Psoas muscle (tissue), 8 donors: ENCODE measurements around the gene CSTPP1. TPM values are rescaled to one million over a fixed set of nuclear protein-coding genes. Genes with fewer than 3 reads are reported as not detected.
A peak's percentile ranks its signal among the peaks of the same experiment; 100 is the strongest.

Source experiments
- ATAC-seq, 4 donors: fragments of 200-7000 bp; cut with Tn5 transposase; one replicate each; pipeline ENCODE4 v1.9.1; 2020; ENCODE audit warnings: moderate library complexity in 3 of 4, mild to moderate bottlenecking in 2 of 4
- DNase-seq, 2 donors: peaks; one replicate each; pipeline ENCODE4 v3.0.0-alpha.2; 2020
- H3K27ac ChIP-seq: fragments of 200-600 bp; one replicate; pipeline ENCODE4 v1.8.0; 2022
- H3K27me3 ChIP-seq, 3 donors: fragments of 200-600 bp in 1 of 3; one replicate each; pipeline versions ENCODE4 v1.6.1 to v1.8.0; 2013 to 2022; ENCODE audit warnings: low read length in 2 of 3, mild to moderate bottlenecking in 2 of 3, moderate library complexity in 1 of 3; ENCODE audit not compliant: insufficient read depth in 3 of 3
- H3K36me3 ChIP-seq, 2 donors: fragments of 200-600 bp in 1 of 2; one replicate each; pipeline versions ENCODE4 v1.6.1 to v1.8.0; 2013 to 2022; ENCODE audit warnings: low read depth in 1 of 2, mild to moderate bottlenecking in 1 of 2, moderate library complexity in 1 of 2; ENCODE audit not compliant: insufficient read depth in 1 of 2
- H3K4me1 ChIP-seq: fragments of 200-600 bp; one replicate; pipeline ENCODE4 v1.8.0; 2022
- H3K4me3 ChIP-seq: fragments of 200-600 bp; one replicate; pipeline ENCODE4 v1.8.0; 2022; ENCODE audit warnings: mild to moderate bottlenecking
- H3K9me3 ChIP-seq: fragments of 200-600 bp; one replicate; pipeline ENCODE4 v1.8.0; 2022
- CTCF ChIP-seq: fragments of 200-600 bp; IDR thresholded peaks from one replicate; pipeline ENCODE4 v1.8.0; 2022; ENCODE audit warnings: antibody characterized with exemption
- WGBS, 3 donors: extraction: QIAGEN DNeasy Blood & Tissue Kit; methylation state at CpG; one replicate each; pipeline versions ENCODE4 v1.1.6 to v1.1.7; 2013; 5-methylcytosine and 5-hydroxymethylcytosine counted together
- intact Hi-C, 2 donors: fragments of 100-400 bp; cut with DNase I; formaldehyde crosslinking; loops; one replicate each; pipeline versions ENCODE4 v1.11.0 to v1.14.2; 2022
- polyA plus RNA-seq, 3 donors: library from polyadenylated mRNA; stranded (reverse); fragments of 200-250 nt; gene quantifications; one replicate each; pipeline ENCODE4 v1.2.3, GENCODE V29; 2013
- total RNA-seq, 4 donors: library from RNA; stranded (reverse); fragmentation: NEBNext Ultra II Directional in 2 of 4; extraction: Animal tissue kit (Norgen Biotek cat#: 25700) in 2 of 4; gene quantifications; one replicate each; pipeline versions ENCODE4 v1.2.1 to v1.2.4, GENCODE V29; 2021 to 2023
- donor health status: healthy with polysubstance abuse.
- donor health status: DM: no; HTN: no; CAD: no; lungs with moderate emphysema.
- donor health status: Bipolar disorder and iron deficiency.
- donor health status: healthy.
- donor health status: DM: yes; HTN: yes; CAD: no.
- donor health status: DM: no; HTN: no; CAD: no.
- donor health status: DM: no; HTN: no; CAD: no.
- donor health status: DM: yes; HTN: yes; CAD: no.

The CSTPP1 gene
- total and polyA plus RNA-seq, 7 donors, result 5.1 to 10.0 (median 6.9) TPM

DNA sequence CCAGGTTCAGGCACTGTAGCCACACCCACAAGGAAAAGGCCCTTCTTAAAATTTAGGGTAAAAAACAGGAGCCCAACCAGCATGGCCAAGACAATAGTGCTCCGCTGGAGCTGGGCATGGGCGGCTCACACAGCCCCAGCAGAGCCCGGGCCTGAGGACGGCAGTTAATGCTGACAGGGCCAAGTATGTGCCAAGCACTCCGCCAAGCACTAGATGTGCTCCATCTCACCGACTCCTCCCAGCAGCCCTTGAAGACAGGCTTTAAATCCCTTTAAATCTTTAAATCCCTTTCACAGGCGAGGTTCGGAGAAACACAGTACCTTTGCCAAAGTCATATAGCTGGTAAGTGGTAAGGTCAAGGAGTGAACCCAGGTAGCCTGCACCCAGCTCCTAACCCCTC, 235.3 kb downstream of the CSTPP1 start:
- Histone ChIP-seq H3K27me3 (no peaks in the 10 kb centered on the region), H3K27ac (no peak overlapping the region), H3K4me3 (no peak overlapping the region), H3K9me3 (no peaks in the 10 kb centered on the region), H3K4me1 (peaks cover 35% of the 10 kb centered on the region), H3K36me3 (peaks cover 3 to 94% of the 10 kb centered on the region in 2 donors)
- DNase-seq (no peak), ATAC-seq (no peak)
- WGBS, 3 donors, result 31 to 62% (median 34%) methylated on average over 8 of the region's 8 CpGs
- intact Hi-C loops, result no loop called here
- no peak for TF ChIP-seq CTCF

- Histone ChIP-seq H3K4me3 (no peak overlapping the region), H3K27ac (no peak overlapping the region), H3K9me3 (no peaks in the 10 kb centered on the region), H3K36me3 (peaks cover 0 to 85% of the 10 kb centered on the region in 2 donors), H3K4me1 (peaks cover 40% of the 10 kb centered on the region), H3K27me3 (no peaks in the 10 kb centered on the region)
- intact Hi-C loops, result no loop called here
- TF ChIP-seq CTCF, result no peak
- WGBS, 3 donors, result 57 to 64% (median 57%) methylated on average over 6 of the region's 6 CpGs
- ATAC-seq, result no peak
- DNase-seq, result no peak
Measured at GRCh38 chr11:47172740-47173336, 236.3 kb downstream of the CSTPP1 start.

DNA sequence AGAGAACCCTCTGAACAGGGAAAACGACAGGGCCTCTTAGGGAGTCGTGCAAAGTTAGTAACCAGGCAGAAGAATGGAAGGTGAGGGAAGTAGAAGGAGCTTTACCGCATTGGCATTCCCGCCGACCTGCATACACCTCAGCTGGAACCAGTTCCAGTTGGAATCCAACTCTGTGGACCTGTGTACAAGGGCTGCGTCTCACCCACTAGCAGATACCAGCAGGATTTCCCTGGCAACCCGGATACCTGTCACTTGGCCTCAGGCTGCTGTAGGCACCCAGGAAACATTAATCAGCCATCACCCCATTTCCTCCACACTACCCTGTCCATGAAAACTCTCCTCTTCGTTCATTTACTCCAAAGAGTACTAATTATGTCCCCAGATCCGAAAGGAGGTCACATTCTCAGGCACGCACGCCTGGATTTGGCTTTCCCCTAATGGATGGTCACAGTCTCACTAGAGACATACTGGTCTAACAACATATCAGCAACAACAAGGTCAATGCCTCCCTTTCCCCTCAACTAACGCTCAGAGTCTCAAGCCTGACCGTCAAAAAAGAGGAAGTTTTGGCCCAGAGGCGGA, 239.3 kb downstream of the CSTPP1 start:
- intact Hi-C loops, result loop anchor here in 1 of 2 donors (5.0 kb wide), 1 partner anchor 81 kb away; the partner anchor contains the start of gene NR1H3
- 30 to 38% (median 33%) methylated on average over 14 of the region's 14 CpGs for WGBS, 3 donors
- H3K4me3 ChIP-seq, result peak overlapping the region; percentile 94
- peaks cover 0 to 85% of the 10 kb centered on the region in 2 donors for H3K36me3 ChIP-seq
- no peaks in the 10 kb centered on the region for H3K27me3 ChIP-seq
- H3K9me3 ChIP-seq, result no peaks in the 10 kb centered on the region
- peak overlapping the region; percentile 95 for H3K27ac ChIP-seq
- DNase-seq (peak in 1 of 2 donors; percentile 24), ATAC-seq (no peak)
- no peak for TF ChIP-seq CTCF
- peaks cover 67% of the 10 kb centered on the region for H3K4me1 ChIP-seq

- ATAC-seq (peak; percentile 84 to 89 (median 88)), DNase-seq (peak; percentile 98)
- intact Hi-C loops, result loop anchor here in 1 of 2 donors (5.0 kb wide), 1 partner anchor 81 kb away; the partner anchor contains the start of gene NR1H3
- no peak for TF ChIP-seq CTCF
- H3K4me3 ChIP-seq, result peak within 1 kb of the TSS; percentile 94
- H3K27ac ChIP-seq, result peak within 1 kb of the TSS; percentile 95
- peaks cover 0 to 85% of the 10 kb centered on the region in 2 donors for H3K36me3 ChIP-seq
- 0 to 1% (median 1%) methylated on average over 68 to 89 of the region's 89 CpGs for WGBS, 3 donors
- H3K27me3 ChIP-seq, result no peaks in the 10 kb centered on the region
- no peaks in the 10 kb centered on the region for H3K9me3 ChIP-seq
- H3K4me1 ChIP-seq, result peaks cover 75% of the 10 kb centered on the region
Measured at GRCh38 chr11:47176328-47177228, 240.0 kb downstream of the CSTPP1 start, which contains the start of gene ARFGAP2. TSS of gene ARFGAP2 (minus strand) at chr11:47176879. CDS start at chr11:47176853, 26 bp downstream.
